Measurements from ENCODE around the gene ANKMY2.

The ANKMY2 gene

DNA sequence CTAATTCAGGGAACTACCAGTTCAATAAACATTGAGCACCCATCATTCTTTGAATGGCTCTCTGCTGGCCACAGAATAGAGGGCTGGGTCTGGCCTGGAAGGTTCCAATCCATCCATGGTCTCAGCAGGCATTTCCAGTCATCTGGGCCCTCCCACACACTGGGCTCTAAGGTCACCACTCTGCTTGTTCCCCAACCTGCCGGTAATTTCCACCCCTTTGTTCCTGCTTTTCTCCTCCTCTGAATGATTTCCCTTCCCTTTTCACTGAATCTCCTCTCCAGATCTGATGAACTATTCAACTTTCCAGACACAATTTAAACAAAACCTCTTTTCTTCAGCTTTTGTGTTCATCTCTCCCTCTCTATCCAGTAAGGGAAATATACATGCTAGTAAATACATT, 3.0 kb upstream of the ANKMY2 start:
- ChIA-PET POLR2A (no interaction called here), CTCF (no interaction called here)
- TF ChIP-seq HDGF (IDR thresholded peaks at IDR 0.05; ENCODE audit: borderline replicate concordance) (no peak), PKNOX1 (IDR thresholded peaks at IDR 0.05) (no peak), FOXA1 (IDR thresholded peaks at IDR 0.05) (no peak), CTBP1 (IDR thresholded peaks at IDR 0.05; ENCODE audit: borderline replicate concordance) (no peak), SP1 (IDR thresholded peaks at IDR 0.05) (no peak), L3MBTL2 (conservative IDR thresholded peaks at IDR 0.05) (no peak), NFRKB (IDR thresholded peaks at IDR 0.05) (no peak), ARNT (IDR thresholded peaks at IDR 0.05) (no peak), BHLHE40 (IDR thresholded peaks at IDR 0.05; ENCODE audit: borderline replicate concordance) (no peak), TARDBP (IDR thresholded peaks at IDR 0.05) (no peak), FOXM1 (IDR thresholded peaks at IDR 0.05; ENCODE audit: borderline replicate concordance) (no peak), SUZ12 (IDR thresholded peaks at IDR 0.05) (no peak)
- no peak for DNase-seq (ENCODE audit: extremely low spot score)

GRCh38 chr7:16647435-16647960, 1.9 kb upstream of the ANKMY2 start:
- no peak for DNase-seq (ENCODE audit: extremely low spot score)
- TF ChIP-seq TARDBP (IDR thresholded peaks at IDR 0.05) (no peak), L3MBTL2 (conservative IDR thresholded peaks at IDR 0.05) (no peak), LEF1 (IDR thresholded peaks at IDR 0.05; ENCODE audit: borderline replicate concordance) (no peak), HDGF (IDR thresholded peaks at IDR 0.05; ENCODE audit: borderline replicate concordance) (no peak), PKNOX1 (IDR thresholded peaks at IDR 0.05) (no peak), ZNF384 (IDR thresholded peaks at IDR 0.05) (no peak), ARNT (IDR thresholded peaks at IDR 0.05) (no peak), FOXK2 (IDR thresholded peaks at IDR 0.05) (no peak), CTBP1 (IDR thresholded peaks at IDR 0.05; ENCODE audit: borderline replicate concordance) (no peak), ELF4 (IDR thresholded peaks at IDR 0.05) (no peak), FOXM1 (IDR thresholded peaks at IDR 0.05; ENCODE audit: borderline replicate concordance) (no peak), FOXA1 (IDR thresholded peaks at IDR 0.05) (no peak), BHLHE40 (IDR thresholded peaks at IDR 0.05; ENCODE audit: borderline replicate concordance) (no peak), SP1 (IDR thresholded peaks at IDR 0.05) (no peak), NFRKB (IDR thresholded peaks at IDR 0.05) (no peak)
- ChIA-PET POLR2A (no interaction called here), CTCF (no interaction called here)

GRCh38 chr7:16646472-16647072, 1.0 kb upstream of the ANKMY2 start:
- peak; percentile 15 for DNase-seq (ENCODE audit: extremely low spot score)
- TF ChIP-seq PKNOX1 (IDR thresholded peaks at IDR 0.05) (0 out of 2 replicates have a peak, but pooled peaks have one; percentile 2), SUZ12 (IDR thresholded peaks at IDR 0.05) (no peak)
- CTCF ChIA-PET = no interaction called here
- POLR2A ChIA-PET = interaction anchor here (1.0 to 1.8 kb wide), 4 partner anchors 9 to 36 kb away, joined by 3 to 10 read pairs (median 6); no protein-coding TSS in a partner anchor

DNA sequence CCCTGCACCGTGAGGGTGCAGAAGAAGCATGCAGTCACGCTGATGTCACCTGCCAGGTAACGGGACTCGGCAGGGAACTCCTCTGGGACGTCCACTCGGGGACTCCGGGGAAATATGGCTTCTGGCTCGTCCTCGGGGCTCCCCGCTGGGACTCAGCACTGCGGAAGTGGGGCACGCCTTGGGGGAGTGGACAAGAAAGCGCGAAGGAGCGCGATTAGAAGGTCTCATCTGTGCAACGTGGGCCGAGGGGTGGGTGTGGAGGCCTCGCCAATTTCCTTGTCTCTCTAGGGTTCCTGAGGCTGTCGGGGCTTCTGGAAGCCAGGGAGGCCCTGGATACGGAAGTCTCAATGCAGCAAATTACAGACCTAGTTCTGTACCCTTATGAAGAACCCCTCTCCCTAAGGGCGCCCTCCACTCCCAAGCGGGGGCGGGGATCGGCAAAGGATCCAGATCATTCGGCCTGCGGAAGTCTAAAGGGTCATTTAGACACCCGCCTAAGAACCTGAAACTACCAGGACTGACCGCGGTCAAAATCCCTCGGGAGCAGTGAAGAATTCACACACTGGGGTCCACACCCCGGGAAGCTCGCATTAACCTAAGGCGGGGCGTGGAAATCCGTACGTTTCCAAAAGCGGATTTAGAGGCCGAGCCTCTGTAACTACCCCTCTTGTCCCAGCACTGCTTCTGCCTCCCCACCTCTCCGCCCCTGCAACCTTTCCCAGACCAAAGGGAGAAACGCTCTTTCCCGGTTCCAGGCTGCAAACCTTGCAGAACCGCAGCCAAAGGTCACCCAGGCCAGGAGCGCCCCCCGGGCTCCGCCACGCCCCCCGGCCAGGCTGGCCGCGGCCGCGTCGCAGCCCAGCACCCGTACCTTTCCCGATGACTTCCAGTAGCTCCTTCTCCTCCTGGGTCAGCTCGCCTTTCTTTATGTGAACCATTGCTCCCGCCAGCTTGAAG, 640 bp downstream of the ANKMY2 start:
- ChIA-PET POLR2A (interaction anchor here (0.7 to 1.8 kb wide), 11 partner anchors 8 to 289 kb away, joined by 3 to 10 read pairs (median 4); no protein-coding TSS in a partner anchor), CTCF (no interaction called here)
- TF ChIP-seq TARDBP (IDR thresholded peaks at IDR 0.05) (no peak), L3MBTL2 (conservative IDR thresholded peaks at IDR 0.05) (peak; percentile 46; the same call in 1 of the 2 replicates)
- peak; percentile 42 for DNase-seq (ENCODE audit: extremely low spot score)

- TF ChIP-seq CTBP1 (IDR thresholded peaks at IDR 0.05; ENCODE audit: borderline replicate concordance) = no peak
- no peak for TF ChIP-seq LEF1 (IDR thresholded peaks at IDR 0.05; ENCODE audit: borderline replicate concordance)
- no peak for TF ChIP-seq L3MBTL2 (conservative IDR thresholded peaks at IDR 0.05)
- no peak for TF ChIP-seq FOXA1 (IDR thresholded peaks at IDR 0.05)
- no peak for TF ChIP-seq NFRKB (IDR thresholded peaks at IDR 0.05)
- no peak for TF ChIP-seq SP1 (IDR thresholded peaks at IDR 0.05)
- ChIA-PET POLR2A (no interaction called here), CTCF (no interaction called here)
- DNase-seq (ENCODE audit: extremely low spot score) = no peak
Measured at GRCh38 chr7:16644157-16644556, 1.4 kb downstream of the ANKMY2 start.

Data from HEK293T (cell line).